Measurements from ENCODE around the gene XPO6. TPM values are rescaled to one million over a fixed set of nuclear protein-coding genes. Genes with fewer than 3 reads are reported as not detected.

Gene XPO6
- total and polyA plus RNA-seq, 4 donors: 52.9 to 172 (median 126) TPM

DNA sequence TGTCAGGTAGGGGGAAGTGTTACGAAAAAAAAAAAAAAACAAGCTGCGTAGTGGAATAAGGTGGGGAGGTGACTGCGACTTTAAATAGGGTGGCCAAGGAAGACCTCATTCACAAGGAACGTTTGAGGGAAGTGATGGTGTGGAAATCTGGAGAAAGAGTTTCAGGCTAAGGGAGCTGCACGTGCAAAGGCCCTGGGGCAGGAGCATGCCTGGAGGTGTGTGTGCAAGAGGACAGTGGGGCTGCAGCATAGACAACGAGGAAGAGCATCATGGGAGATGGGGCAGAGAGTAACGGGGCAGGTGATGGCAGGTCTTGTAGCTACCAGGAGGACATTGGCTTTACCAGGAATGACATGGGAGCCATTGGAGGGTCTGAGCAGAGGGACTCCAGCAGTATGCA lies 160.3 kb downstream of the XPO6 start:
- Histone ChIP-seq H3K9me3 (ENCODE audit: control insufficient read depth in 4 of 4, insufficient read depth in 3 of 4, low read length in 3 of 4) (peaks cover 0 to 12% (median 0%) of the 10 kb centered on the region in 4 donors), H3K4me1 (ENCODE audit: control insufficient read depth in 5 of 5, insufficient read depth in 5 of 5, low read length in 5 of 5) (peaks cover 0 to 4% (median 0%) of the 10 kb centered on the region in 5 donors), H3K9ac (ENCODE audit: insufficient read depth in 1 of 2, low read length in 2 of 2) (no peak overlapping the region), H3K27ac (ENCODE audit: low read depth in 1 of 2, low read length in 1 of 2) (no peak overlapping the region), H3K4me3 (no peak overlapping the region), H3K36me3 (ENCODE audit: control insufficient read depth in 4 of 4, insufficient read depth in 4 of 4, low read length in 4 of 4) (no peaks in the 10 kb centered on the region), H3K27me3 (ENCODE audit: control insufficient read depth in 3 of 3, insufficient read depth in 3 of 3, low read length in 2 of 3) (peaks cover 0 to 5% (median 0%) of the 10 kb centered on the region in 3 donors)
- TF ChIP-seq, protein P1, sequence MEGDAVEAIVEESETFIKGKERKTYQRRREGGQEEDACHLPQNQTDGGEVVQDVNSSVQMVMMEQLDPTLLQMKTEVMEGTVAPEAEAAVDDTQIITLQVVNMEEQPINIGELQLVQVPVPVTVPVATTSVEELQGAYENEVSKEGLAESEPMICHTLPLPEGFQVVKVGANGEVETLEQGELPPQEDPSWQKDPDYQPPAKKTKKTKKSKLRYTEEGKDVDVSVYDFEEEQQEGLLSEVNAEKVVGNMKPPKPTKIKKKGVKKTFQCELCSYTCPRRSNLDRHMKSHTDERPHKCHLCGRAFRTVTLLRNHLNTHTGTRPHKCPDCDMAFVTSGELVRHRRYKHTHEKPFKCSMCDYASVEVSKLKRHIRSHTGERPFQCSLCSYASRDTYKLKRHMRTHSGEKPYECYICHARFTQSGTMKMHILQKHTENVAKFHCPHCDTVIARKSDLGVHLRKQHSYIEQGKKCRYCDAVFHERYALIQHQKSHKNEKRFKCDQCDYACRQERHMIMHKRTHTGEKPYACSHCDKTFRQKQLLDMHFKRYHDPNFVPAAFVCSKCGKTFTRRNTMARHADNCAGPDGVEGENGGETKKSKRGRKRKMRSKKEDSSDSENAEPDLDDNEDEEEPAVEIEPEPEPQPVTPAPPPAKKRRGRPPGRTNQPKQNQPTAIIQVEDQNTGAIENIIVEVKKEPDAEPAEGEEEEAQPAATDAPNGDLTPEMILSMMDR (IDR thresholded peaks at IDR 0.05; ENCODE audit: control extremely low read depth, extremely low read depth): no peak
- 79 to 83% methylated on average over 7 of the region's 7 CpGs for WGBS, 2 donors
- no peak for DNase-seq
- no peak for ATAC-seq (ENCODE audit: insufficient read depth, low FRiP score)

Small RNA genes lying within 50 kb of the gene (small RNA-seq; reads per million reads assigned to genes)
- gene RF00402 (ENCODE audit: low replicate concordance): not detected
- not detected for gene RNY1P10 (ENCODE audit: low replicate concordance)

Other genes starting within 250 kb of the XPO6 start
- gene GSG1L, start 148.3 kb downstream of the XPO6 start, total RNA-seq: 1 to 10 TPM in 1 of 2 donors, under 1 TPM in 1; 0.21 to 1.3 TPM
- gene GSG1L, start 148.3 kb downstream of the XPO6 start, polyA plus RNA-seq: under 1 TPM; 0.14 to 0.27 TPM
- gene SBK1, start 80.6 kb upstream of the XPO6 start, total RNA-seq: 1 to 10 TPM; 2.7 TPM
- 1 to 10 TPM in 1 of 2 donors, under 1 TPM in 1; 0.90 to 1.8 TPM for gene SBK1, start 80.6 kb upstream of the XPO6 start, polyA plus RNA-seq
- gene NPIPB6, start 151.5 kb upstream of the XPO6 start, total RNA-seq: 1 to 10 TPM; 2.0 to 6.1 TPM
- under 1 TPM; 0.14 to 0.87 TPM for gene NPIPB6, start 151.5 kb upstream of the XPO6 start, polyA plus RNA-seq
- gene EIF3CL, start 191.9 kb upstream of the XPO6 start, total RNA-seq: 10 to 100 TPM; 56.8 to 95.8 TPM
- 10 to 100 TPM; 45.9 to 60.5 TPM for gene EIF3CL, start 191.9 kb upstream of the XPO6 start, polyA plus RNA-seq